IMR-90 (cell line): ENCODE data around the gene ERCC1. TPM values are rescaled to one million over a fixed set of nuclear protein-coding genes. Genes with fewer than 3 reads are reported as not detected.
A peak's percentile ranks its signal among the peaks of the same experiment; 100 is the strongest.

Experiments
- ATAC-seq: fragments of 200-7000 bp; cut with Tn5 transposase; 2 replicates; pipeline ENCODE4 v1.9.1; 2020; ENCODE audit warnings: low read depth, mild to moderate bottlenecking, moderate library complexity
- BruUV-seq: library from RNA; stranded (reverse); fragments of 400-500 nt; replicated peaks from 2 replicates; lab custom pipeline; 2021; lab: Mats Ljungman, UMichigan
- CTCF ChIA-PET: fragments of 300-600 bp; formaldehyde crosslinking; extraction: SDS; loops from one replicate; lab custom pipeline; 2021; ENCODE audit warnings: antibody characterized with exemption; lab: Yijun Ruan, JAX
- POLR2A ChIA-PET: fragments of 300-600 bp; sonication (Branson Sonifier 250); formaldehyde crosslinking; loops from one replicate; lab custom pipeline; 2022; ENCODE audit warnings: antibody characterized with exemption; ENCODE audit not compliant: unreplicated experiment; lab: Charles Lee
- DNase-seq: peaks from one replicate; pipeline ENCODE4 v3.0.0; 2013
- H2AFZ ChIP-seq: replicated peaks from 2 replicates; pipeline ENCODE3; 2013; ENCODE audit warnings: low read length, mild to moderate bottlenecking; ENCODE audit not compliant: poor library complexity
- H2AK5ac ChIP-seq: 2 replicates; pipeline ENCODE4 v1.6.1; 2013; ENCODE audit warnings: low read depth, low read length, inconsistent platforms
- H2AK9ac ChIP-seq: replicated peaks from 2 replicates; pipeline ENCODE3; 2013; ENCODE audit warnings: mild to moderate bottlenecking, low read depth, low read length, moderate library complexity; ENCODE audit not compliant: poor library complexity
- H2BK120ac ChIP-seq: 2 replicates; pipeline ENCODE4 v1.6.1; 2013; ENCODE audit warnings: low read depth, low read length, inconsistent platforms
- H2BK15ac ChIP-seq: 3 replicates; pipeline ENCODE4 v1.6.1; 2013; ENCODE audit warnings: low read depth, low read length, inconsistent platforms
- H2BK20ac ChIP-seq: 2 replicates; pipeline ENCODE4 v1.6.1; 2013; ENCODE audit warnings: low read depth, mild to moderate bottlenecking, inconsistent platforms, low read length, moderate library complexity
- H2BK5ac ChIP-seq: 2 replicates; pipeline ENCODE4 v1.6.1; 2013; ENCODE audit warnings: mild to moderate bottlenecking, low read depth, low read length, inconsistent platforms; ENCODE audit not compliant: poor library complexity, severe bottlenecking
- H3K14ac ChIP-seq: replicated peaks from 2 replicates; pipeline ENCODE4 v1.6.1; 2013; ENCODE audit warnings: low read depth, low read length, inconsistent platforms
- H3K18ac ChIP-seq: 2 replicates; pipeline ENCODE4 v1.6.1; 2013; ENCODE audit warnings: low read depth, low read length, control low read depth
- H3K23ac ChIP-seq: 2 replicates; pipeline ENCODE4 v1.6.1; 2013; ENCODE audit warnings: low read depth, low read length, inconsistent platforms
- H3K27ac ChIP-seq: 2 replicates; pipeline ENCODE4 v1.5.1; 2013; ENCODE audit warnings: mild to moderate bottlenecking, control low read depth, low read length; ENCODE audit not compliant: insufficient read depth
- H3K27me3 ChIP-seq: 2 replicates; pipeline ENCODE4 v1.6.1; 2013; ENCODE audit warnings: low read length; ENCODE audit not compliant: control insufficient read depth, insufficient read depth
- H3K36me3 ChIP-seq: 2 replicates; pipeline ENCODE4 v1.6.1; 2013; ENCODE audit warnings: low read length, mixed read lengths; ENCODE audit not compliant: control insufficient read depth, insufficient read depth
- H3K4ac ChIP-seq: 2 replicates; pipeline ENCODE4 v1.6.1; 2013; ENCODE audit warnings: low read depth, low read length, inconsistent platforms
- H3K4me1 ChIP-seq: 2 replicates; pipeline ENCODE4 v1.6.1; 2013; ENCODE audit warnings: low read length, mixed read lengths; ENCODE audit not compliant: control insufficient read depth, insufficient read depth
- H3K4me2 ChIP-seq: 2 replicates; pipeline ENCODE4 v1.6.1; 2013; ENCODE audit warnings: low read depth, mild to moderate bottlenecking, control low read depth, low read length, moderate library complexity
- H3K4me3 ChIP-seq: 2 replicates; pipeline ENCODE4 v1.5.1; 2013; ENCODE audit warnings: low read depth, mild to moderate bottlenecking, control low read depth, low read length, moderate library complexity; ENCODE audit not compliant: insufficient read depth
- H3K56ac ChIP-seq: 2 replicates; pipeline ENCODE4 v1.6.1; 2013; ENCODE audit warnings: low read length, inconsistent platforms; ENCODE audit not compliant: insufficient read depth; ENCODE audit errors: extremely low read depth
- H3K79me1 ChIP-seq, 2 experiments: 2 replicates each; pipeline ENCODE4 v1.6.1; 2013; ENCODE audit warnings: low read length in 2 of 2, inconsistent platforms in 1 of 2, low read depth in 1 of 2
- H3K9ac ChIP-seq: 2 replicates; pipeline ENCODE4 v1.6.1; 2013; ENCODE audit warnings: low read depth, low read length, control low read depth
- H3K9me1 ChIP-seq: 2 replicates; pipeline ENCODE4 v1.6.1; 2013; ENCODE audit warnings: low read length, inconsistent platforms; ENCODE audit not compliant: insufficient read depth
- H3K9me3 ChIP-seq: 2 replicates; pipeline ENCODE4 v1.6.1; 2013; ENCODE audit warnings: low read length; ENCODE audit not compliant: control insufficient read depth, insufficient read depth
- H4K20me1 ChIP-seq: 2 replicates; pipeline ENCODE4 v1.6.1; 2013; ENCODE audit warnings: low read length, inconsistent platforms; ENCODE audit not compliant: insufficient read depth
- H4K5ac ChIP-seq: 2 replicates; pipeline ENCODE4 v1.6.1; 2013; ENCODE audit warnings: mild to moderate bottlenecking, low read depth, low read length, control low read depth
- H4K8ac ChIP-seq, 2 experiments: 2 replicates each; pipeline ENCODE4 v1.6.1; 2013; ENCODE audit warnings: low read depth in 2 of 2, low read length in 2 of 2, control low read depth in 1 of 2, inconsistent platforms in 1 of 2
- H4K91ac ChIP-seq: 2 replicates; pipeline ENCODE4 v1.6.1; 2013; ENCODE audit warnings: low read depth, low read length, inconsistent platforms; ENCODE audit not compliant: insufficient read depth
- CHD1 ChIP-seq: IDR thresholded peaks from 2 replicates; pipeline ENCODE4 v1.6.1; 2012; ENCODE audit warnings: low read depth, low read length, improper control_type of control experiment
- NFE2L2 ChIP-seq: fragments of 150-350 bp; IDR thresholded peaks from 2 replicates; pipeline ENCODE4 v1.6.1; 2016; ENCODE audit warnings: low read depth, mild to moderate bottlenecking, low read length
- RAD21 ChIP-seq: IDR thresholded peaks from 2 replicates; pipeline ENCODE4 v1.6.1; 2012; ENCODE audit warnings: low read length, improper control_type of control experiment
- WGBS, 2 experiments: methylation state at CpG; one replicate each; pipeline versions ENCODE4 v1.1.5 to v1.1.7; 2013; ENCODE audit warnings: missing lambda C conversion rate in 2 of 2; ENCODE audit not compliant: insufficient read length in 1 of 2; ENCODE audit errors: extremely low coverage in 2 of 2; 5-methylcytosine and 5-hydroxymethylcytosine counted together
- dilution Hi-C: fragments of 300-500 bp; cut with HindIII; formaldehyde crosslinking; loops from one replicate; pipeline ENCODE4 v1.14.3; 2018; ENCODE audit warnings: low sequenced_read_pairs; ENCODE audit not compliant: unreplicated experiment
- in situ Hi-C: fragments of 300-500 bp; cut with MboI; formaldehyde crosslinking; loops from 3 replicates; pipeline ENCODE4 v1.14.3; 2019; ENCODE audit warnings: low sequenced_read_pairs, inconsistent platforms, mixed read lengths
- intact Hi-C: fragments of 100-400 bp; cut with micrococcal nuclease; formaldehyde crosslinking; loops from 2 replicates; pipeline ENCODE4 v1.10.0; 2022
- polyA plus RNA-seq, 3 experiments: library from polyadenylated mRNA; depleted of rRNA; stranded (reverse); fragments of >200 nt; gene quantifications; 2 replicates each; pipeline ENCODE4 v1.2.3, GENCODE V29; 2012; ENCODE audit warnings: low replicate concordance in 1 of 3
- total RNA-seq: library from RNA; depleted of rRNA; stranded (reverse); fragments of >200 nt; gene quantifications from 2 replicates; pipeline ENCODE4 v1.2.3, GENCODE V29; 2012

Gene ERCC1
- total and polyA plus RNA-seq, 2 of the 4 experiments (the other 2 are of a cell fraction), result 84.2 to 132 TPM

DNA sequence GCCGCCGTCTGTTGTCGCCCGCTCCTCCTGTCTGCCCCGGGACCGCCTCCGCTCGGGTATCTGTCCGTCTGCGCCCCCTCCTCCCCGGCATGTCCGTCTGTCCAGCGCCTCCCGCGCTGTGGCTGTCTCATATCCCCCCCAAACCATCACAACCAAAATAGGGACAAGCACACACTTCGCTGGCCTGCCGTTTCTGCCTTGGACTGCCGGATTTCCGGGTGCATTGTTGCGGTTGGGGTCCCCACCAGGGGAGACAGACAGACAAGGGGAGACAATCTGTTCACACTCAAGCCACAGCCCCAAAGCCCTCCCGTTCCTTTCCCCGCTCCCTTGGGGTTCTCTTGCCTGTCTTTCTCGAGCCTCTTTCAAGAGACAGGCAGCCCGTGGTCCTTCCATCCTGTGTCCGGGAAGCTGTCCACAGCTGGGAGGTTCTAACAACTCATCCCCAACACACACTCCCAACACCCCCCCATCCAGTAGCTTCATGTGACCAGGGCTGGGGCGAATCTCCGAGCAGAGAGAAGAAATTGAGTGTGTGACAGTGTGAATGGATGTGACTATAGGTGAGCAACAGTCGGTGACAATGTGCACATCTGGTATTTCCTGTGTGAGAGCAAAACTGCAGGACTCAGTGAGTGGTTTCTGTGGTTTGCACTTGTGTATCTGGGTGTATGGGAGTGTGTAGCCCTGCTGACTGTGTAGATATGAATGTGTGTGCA is 27.6 kb upstream of the ERCC1 start (continued):
- no peak for TF ChIP-seq CHD1
- TF ChIP-seq NFE2L2, result no peak

DNA sequence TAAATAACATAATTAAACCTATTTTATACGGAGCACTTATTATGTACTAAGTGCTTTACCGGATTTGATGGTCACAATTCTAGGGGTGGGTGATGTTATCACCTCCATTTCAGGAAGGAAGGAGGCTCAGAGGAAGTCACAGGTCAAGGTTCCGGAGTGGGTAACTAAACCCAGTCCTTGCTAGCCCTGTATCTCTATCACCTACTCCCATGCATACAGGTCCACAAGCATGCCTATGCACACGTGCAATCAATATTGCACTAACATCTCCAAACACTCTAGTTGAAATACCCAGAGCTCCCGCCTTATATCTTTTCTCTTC is 26.3 kb upstream of the ERCC1 start:
- H4K8ac ChIP-seq, result no peak overlapping the region; a peak in 1 of 4 replicates
- no peak overlapping the region for H3K14ac ChIP-seq
- TF ChIP-seq RAD21, result no peak
- H3K4ac ChIP-seq, result no peak overlapping the region
- H4K20me1 ChIP-seq, result no peaks in the 10 kb centered on the region; the same call in 1 of the 2 replicates
- peaks cover 0 to 17% of the 10 kb centered on the region in 2 experiments; a peak in 1 of 4 replicates for H3K79me1 ChIP-seq
- ChIA-PET CTCF (interaction anchor here (1.5 kb wide), 1 partner anchor 29 kb away, joined by 7 read pairs; no protein-coding TSS in a partner anchor), POLR2A (no interaction called here)
- no peaks in the 10 kb centered on the region for H3K27me3 ChIP-seq
- no peak overlapping the region for H2BK5ac ChIP-seq
- H3K56ac ChIP-seq, result no peak overlapping the region
- H4K91ac ChIP-seq, result no peak overlapping the region
- H2AK5ac ChIP-seq, result no peak overlapping the region
- H3K4me1 ChIP-seq, result peaks cover 5% of the 10 kb centered on the region; the same call in 1 of the 2 replicates
- no peak overlapping the region for H2BK20ac ChIP-seq
- no peak overlapping the region; the same call in 2 of the 3 replicates for H2BK15ac ChIP-seq
- no peak overlapping the region; the same call in 1 of the 2 replicates for H3K4me3 ChIP-seq
- in situ Hi-C loops, result no loop called here
- no peaks in the 10 kb centered on the region for H3K36me3 ChIP-seq
- peak overlapping the region; percentile 74 for H3K4me2 ChIP-seq
- H2AFZ ChIP-seq, result peak overlapping the region; percentile 85
- dilution Hi-C loops, result no loop called here
- peaks cover 10% of the 10 kb centered on the region for H3K9me1 ChIP-seq
- H3K23ac ChIP-seq, result peak overlapping the region; percentile 14; the same call in 1 of the 2 replicates
- BruUV-seq, result no TSS peak
- 71% methylated on average over 1 of the region's 5 CpGs; no CpG with 5 or more reads in 1 of the 2 experiments for whole genome bisulfite sequencing, 2 experiments
- H3K9me3 ChIP-seq, result no peaks in the 10 kb centered on the region
- no peak overlapping the region for H4K5ac ChIP-seq
- no peak overlapping the region for H2BK120ac ChIP-seq
- no peak overlapping the region for H3K18ac ChIP-seq
- H2AK9ac ChIP-seq, result peak overlapping the region; percentile 22
- ATAC-seq (no peak), DNase-seq (no peak)
- intact Hi-C loops, result no loop called here
- H3K27ac ChIP-seq, result no peak overlapping the region
- 0 out of 2 replicates have a peak overlapping the region, but pooled peaks have one; percentile 15 for H3K9ac ChIP-seq
